Measurements from ENCODE around the gene ARHGEF6. TPM values are rescaled to one million over a fixed set of nuclear protein-coding genes. Genes with fewer than 3 reads are reported as not detected.

The ARHGEF6 gene
- total and polyA plus RNA-seq, 8 donors, result 1.7 to 22.9 (median 8.1) TPM

DNA sequence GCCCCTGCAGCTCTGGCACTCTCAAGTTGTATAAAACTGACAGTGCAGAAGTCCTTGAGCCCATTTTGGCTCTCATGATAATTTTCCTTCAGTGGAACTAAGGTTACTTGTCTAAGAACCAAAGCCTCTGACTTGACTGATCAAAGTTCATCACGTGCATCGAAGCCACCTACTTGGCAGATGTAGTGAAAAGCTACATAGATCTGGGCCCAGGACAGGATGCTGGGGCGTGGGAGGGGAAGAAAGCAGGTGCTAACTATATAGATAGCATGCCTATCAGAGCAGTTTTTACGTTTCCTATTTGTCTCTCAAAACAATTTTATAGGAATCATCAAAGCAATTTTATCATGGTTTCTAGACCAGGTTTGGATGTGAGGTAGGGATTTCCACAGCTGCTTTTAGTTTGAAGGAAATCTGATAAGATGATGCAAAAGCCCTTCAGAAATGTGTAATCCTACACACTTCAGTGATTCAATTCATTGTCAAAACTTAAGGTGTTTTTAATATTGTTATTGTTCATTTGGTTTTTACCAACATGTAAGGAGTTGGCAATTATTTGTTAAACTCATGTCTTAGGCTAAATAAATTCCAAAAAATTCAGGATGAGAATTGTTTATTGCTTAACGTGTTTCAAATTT, 134.0 kb downstream of the ARHGEF6 start:
- H3K4me3 ChIP-seq, result no peak overlapping the region
- intact Hi-C loops (cut with DNase I; ENCODE audit: low total_unique reads), result no loop called here
- TF ChIP-seq EP300 (IDR thresholded peaks at IDR 0.05) (no peak), POLR2AphosphoS5 (IDR thresholded peaks at IDR 0.05) (no peak), POLR2A (IDR thresholded peaks at IDR 0.05) (no peak)
- TF ChIP-seq, protein P1, sequence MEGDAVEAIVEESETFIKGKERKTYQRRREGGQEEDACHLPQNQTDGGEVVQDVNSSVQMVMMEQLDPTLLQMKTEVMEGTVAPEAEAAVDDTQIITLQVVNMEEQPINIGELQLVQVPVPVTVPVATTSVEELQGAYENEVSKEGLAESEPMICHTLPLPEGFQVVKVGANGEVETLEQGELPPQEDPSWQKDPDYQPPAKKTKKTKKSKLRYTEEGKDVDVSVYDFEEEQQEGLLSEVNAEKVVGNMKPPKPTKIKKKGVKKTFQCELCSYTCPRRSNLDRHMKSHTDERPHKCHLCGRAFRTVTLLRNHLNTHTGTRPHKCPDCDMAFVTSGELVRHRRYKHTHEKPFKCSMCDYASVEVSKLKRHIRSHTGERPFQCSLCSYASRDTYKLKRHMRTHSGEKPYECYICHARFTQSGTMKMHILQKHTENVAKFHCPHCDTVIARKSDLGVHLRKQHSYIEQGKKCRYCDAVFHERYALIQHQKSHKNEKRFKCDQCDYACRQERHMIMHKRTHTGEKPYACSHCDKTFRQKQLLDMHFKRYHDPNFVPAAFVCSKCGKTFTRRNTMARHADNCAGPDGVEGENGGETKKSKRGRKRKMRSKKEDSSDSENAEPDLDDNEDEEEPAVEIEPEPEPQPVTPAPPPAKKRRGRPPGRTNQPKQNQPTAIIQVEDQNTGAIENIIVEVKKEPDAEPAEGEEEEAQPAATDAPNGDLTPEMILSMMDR (IDR thresholded peaks at IDR 0.05), result no peak
- DNase-seq, result no peak
- 55 to 80% (median 71%) methylated on average over 5 of the region's 5 CpGs for WGBS, 5 donors
- no peaks in the 10 kb centered on the region for H3K36me3 ChIP-seq
- no peaks in the 10 kb centered on the region for H3K27me3 ChIP-seq
- H3K27ac ChIP-seq, result no peak overlapping the region
- H3K4me1 ChIP-seq, result no peaks in the 10 kb centered on the region
- H3K9me3 ChIP-seq, result peaks cover 0 to 6% (median 0%) of the 10 kb centered on the region in 4 donors

DNA sequence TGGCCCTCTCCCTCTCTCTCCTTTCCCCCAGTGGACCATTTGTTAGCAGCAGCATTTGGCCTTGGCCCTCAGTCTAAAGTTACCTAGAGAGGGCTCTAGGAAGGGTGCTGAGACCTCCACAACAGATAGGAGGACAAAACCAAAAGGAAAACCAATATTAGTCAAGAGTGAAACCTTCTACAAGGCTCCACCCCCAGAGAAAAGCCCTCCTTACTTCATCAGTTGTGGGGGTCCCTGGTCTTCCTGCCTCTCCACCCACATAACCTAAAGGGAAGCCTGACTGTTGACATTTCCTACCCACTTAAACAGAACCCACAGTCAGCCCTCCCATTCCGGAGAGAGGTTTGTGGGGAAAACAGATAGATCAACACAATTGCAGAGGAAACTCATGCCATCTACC, 137.5 kb downstream of the ARHGEF6 start:
- no peak overlapping the region for H3K27ac ChIP-seq
- H3K27me3 ChIP-seq, result no peaks in the 10 kb centered on the region
- intact Hi-C loops (cut with DNase I; ENCODE audit: low total_unique reads), result no loop called here
- H3K36me3 ChIP-seq, result no peaks in the 10 kb centered on the region
- no peak for DNase-seq
- H3K9me3 ChIP-seq, result peaks cover 0 to 6% (median 0%) of the 10 kb centered on the region in 4 donors
- WGBS, 5 donors, result 40 to 72% (median 60%) methylated on average over 1 of the region's 1 CpG
- TF ChIP-seq POLR2AphosphoS5 (IDR thresholded peaks at IDR 0.05), result no peak
- no peak for TF ChIP-seq EP300 (IDR thresholded peaks at IDR 0.05)
- TF ChIP-seq POLR2A (IDR thresholded peaks at IDR 0.05), result no peak
- TF ChIP-seq, protein P1 (IDR thresholded peaks at IDR 0.05), result no peak
- no peak overlapping the region for H3K4me3 ChIP-seq
- H3K4me1 ChIP-seq, result no peaks in the 10 kb centered on the region

DNA sequence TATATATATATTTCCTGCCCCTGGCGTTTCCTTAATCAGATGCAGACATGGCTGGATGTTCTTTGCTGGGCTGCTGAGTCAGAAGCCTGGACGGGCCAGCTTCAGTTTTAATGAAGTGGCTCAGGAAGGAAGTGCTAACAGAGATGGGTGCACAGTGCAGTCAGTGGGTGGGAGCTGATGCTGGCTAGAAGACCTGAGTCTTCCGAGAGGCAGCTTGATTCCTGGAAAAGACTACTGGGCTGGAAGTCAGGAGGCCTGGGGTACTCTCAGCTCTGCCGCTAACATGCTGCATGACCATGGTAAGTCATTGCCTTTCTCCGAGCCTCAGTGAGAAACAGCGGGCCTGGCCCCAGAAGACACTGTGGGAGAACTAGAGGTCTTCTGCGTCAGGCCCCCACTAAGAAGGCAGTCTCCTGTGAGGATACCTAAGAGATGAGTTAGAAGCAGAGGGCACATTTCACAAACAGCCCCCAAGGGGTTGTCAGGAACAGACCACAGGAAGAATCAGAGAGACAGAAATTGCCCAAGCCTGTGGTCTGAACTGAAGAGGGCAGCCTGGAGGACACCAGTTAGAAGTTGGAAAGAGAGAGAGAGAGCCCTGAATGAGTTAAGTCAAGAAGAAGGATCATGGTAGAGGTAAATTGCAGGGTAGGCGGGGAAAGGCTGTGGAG, 141.1 kb downstream of the ARHGEF6 start:
- 63 to 74% (median 69%) methylated on average over 7 to 8 of the region's 8 CpGs for WGBS, 5 donors
- H3K27ac ChIP-seq, result no peak overlapping the region
- no peaks in the 10 kb centered on the region for H3K9me3 ChIP-seq
- H3K36me3 ChIP-seq, result no peaks in the 10 kb centered on the region
- intact Hi-C loops (cut with DNase I; ENCODE audit: low total_unique reads), result no loop called here
- DNase-seq, result no peak
- peaks cover 0 to 7% (median 0%) of the 10 kb centered on the region in 3 donors for H3K27me3 ChIP-seq
- TF ChIP-seq POLR2AphosphoS5 (IDR thresholded peaks at IDR 0.05) (no peak), EP300 (IDR thresholded peaks at IDR 0.05) (no peak), POLR2A (IDR thresholded peaks at IDR 0.05) (no peak)
- TF ChIP-seq, protein P1 (IDR thresholded peaks at IDR 0.05), result no peak
- no peak overlapping the region for H3K4me3 ChIP-seq
- H3K4me1 ChIP-seq, result no peaks in the 10 kb centered on the region

DNA sequence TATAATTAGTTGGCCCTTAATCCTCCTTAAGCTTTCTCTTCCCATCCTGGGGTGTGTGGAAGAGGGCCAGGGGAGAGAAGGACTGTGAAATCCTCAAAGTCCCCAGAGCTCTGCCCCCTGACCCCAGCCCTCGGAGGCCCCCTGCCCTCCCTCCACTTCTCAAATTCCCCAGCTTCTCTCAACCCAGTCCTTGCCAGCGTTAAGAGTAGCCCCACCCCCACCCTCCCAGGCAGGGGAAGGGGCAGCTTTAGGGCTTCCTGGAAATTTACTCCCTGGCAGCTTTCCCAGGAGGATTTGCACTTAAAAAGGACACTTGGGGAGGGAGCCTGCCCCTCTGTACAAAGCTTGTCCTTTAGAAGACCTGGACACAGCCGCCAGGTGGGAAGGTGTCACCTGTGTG, 144.6 kb downstream of the ARHGEF6 start:
- Histone ChIP-seq H3K9me3 (no peaks in the 10 kb centered on the region), H3K27me3 (peaks cover 0 to 7% (median 0%) of the 10 kb centered on the region in 3 donors), H3K4me1 (no peaks in the 10 kb centered on the region), H3K27ac (no peak overlapping the region), H3K4me3 (no peak overlapping the region), H3K36me3 (no peaks in the 10 kb centered on the region)
- intact Hi-C loops (cut with DNase I; ENCODE audit: low total_unique reads), result no loop called here
- DNase-seq, result no peak
- TF ChIP-seq, protein P1 (IDR thresholded peaks at IDR 0.05), result no peak
- TF ChIP-seq POLR2A (IDR thresholded peaks at IDR 0.05) (no peak), POLR2AphosphoS5 (IDR thresholded peaks at IDR 0.05) (no peak), EP300 (IDR thresholded peaks at IDR 0.05) (no peak)
- WGBS, 5 donors, result 7 to 23% (median 16%) methylated on average over 2 to 3 of the region's 3 CpGs

Measured in stomach (tissue), 9 donors.